ENCODE measurements around the gene SHPK. TPM values are rescaled to one million over a fixed set of nuclear protein-coding genes. Genes with fewer than 3 reads are reported as not detected.

Gene SHPK
- total RNA-seq, 6 donors from 2014 or later = 10.5 to 25.1 (median 12.4) TPM

DNA sequence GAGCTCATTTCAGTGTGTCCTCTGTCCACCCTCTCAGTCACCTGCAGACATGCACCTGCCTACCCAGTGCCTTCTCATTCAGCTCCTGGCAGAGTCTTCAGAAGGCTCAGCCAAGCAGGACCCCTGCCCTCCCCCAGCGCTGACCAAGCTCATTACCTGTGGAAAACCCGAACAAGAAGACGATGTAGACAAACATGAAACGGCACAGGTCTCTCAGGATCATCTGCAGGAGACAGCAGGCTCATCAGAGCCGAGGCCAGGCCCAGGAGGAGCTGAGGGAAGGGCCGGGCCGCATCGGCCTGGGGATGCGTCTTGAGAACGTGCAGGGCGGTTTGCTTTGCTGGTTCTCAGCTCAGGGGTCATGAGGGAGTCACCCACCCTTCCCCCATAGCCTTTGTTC is 59.1 kb downstream of the SHPK start:
- no peak for TF ChIP-seq POLR2A (IDR thresholded peaks at IDR 0.05)
- no peak for TF ChIP-seq EP300 (IDR thresholded peaks at IDR 0.05)
- TF ChIP-seq, protein P1, sequence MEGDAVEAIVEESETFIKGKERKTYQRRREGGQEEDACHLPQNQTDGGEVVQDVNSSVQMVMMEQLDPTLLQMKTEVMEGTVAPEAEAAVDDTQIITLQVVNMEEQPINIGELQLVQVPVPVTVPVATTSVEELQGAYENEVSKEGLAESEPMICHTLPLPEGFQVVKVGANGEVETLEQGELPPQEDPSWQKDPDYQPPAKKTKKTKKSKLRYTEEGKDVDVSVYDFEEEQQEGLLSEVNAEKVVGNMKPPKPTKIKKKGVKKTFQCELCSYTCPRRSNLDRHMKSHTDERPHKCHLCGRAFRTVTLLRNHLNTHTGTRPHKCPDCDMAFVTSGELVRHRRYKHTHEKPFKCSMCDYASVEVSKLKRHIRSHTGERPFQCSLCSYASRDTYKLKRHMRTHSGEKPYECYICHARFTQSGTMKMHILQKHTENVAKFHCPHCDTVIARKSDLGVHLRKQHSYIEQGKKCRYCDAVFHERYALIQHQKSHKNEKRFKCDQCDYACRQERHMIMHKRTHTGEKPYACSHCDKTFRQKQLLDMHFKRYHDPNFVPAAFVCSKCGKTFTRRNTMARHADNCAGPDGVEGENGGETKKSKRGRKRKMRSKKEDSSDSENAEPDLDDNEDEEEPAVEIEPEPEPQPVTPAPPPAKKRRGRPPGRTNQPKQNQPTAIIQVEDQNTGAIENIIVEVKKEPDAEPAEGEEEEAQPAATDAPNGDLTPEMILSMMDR (IDR thresholded peaks at IDR 0.05) = no peak
- no peak for TF ChIP-seq POLR2AphosphoS5 (IDR thresholded peaks at IDR 0.05)
- no peaks in the 10 kb centered on the region for H3K9me3 ChIP-seq
- no peaks in the 10 kb centered on the region for H3K4me1 ChIP-seq
- WGBS, 2 donors = 86 to 91% methylated on average over 11 of the region's 11 CpGs
- DNase-seq = no peak
- peaks cover 0 to 27% (median 6%) of the 10 kb centered on the region in 4 donors for H3K36me3 ChIP-seq
- ATAC-seq (ENCODE audit: low FRiP score in 2 of 2) = no peak
- no peak overlapping the region for H3K4me3 ChIP-seq
- H3K27me3 ChIP-seq = no peaks in the 10 kb centered on the region
- no peak overlapping the region for H3K27ac ChIP-seq

DNA sequence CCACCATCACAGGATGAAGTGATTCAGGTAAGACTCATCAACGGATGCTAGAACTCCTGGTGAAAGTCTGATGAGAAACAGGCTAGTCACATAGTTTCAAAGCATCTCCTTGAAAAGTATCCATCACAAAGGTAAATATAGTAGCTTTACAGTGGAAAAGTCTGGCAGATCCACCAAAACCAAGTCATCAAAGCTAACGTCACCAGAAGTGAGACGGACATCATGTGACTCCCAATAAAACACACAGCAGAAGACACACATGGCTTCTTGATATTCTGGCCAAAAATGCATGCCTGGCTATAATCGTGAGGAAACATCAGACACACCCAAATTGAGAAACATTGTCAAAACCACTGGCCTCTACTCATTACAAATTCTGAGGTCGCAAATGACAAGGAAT is 60.5 kb downstream of the SHPK start:
- WGBS, 2 donors = 68 to 69% methylated on average over 5 of the region's 5 CpGs
- TF ChIP-seq POLR2AphosphoS5 (IDR thresholded peaks at IDR 0.05) (no peak), POLR2A (IDR thresholded peaks at IDR 0.05) (no peak), EP300 (IDR thresholded peaks at IDR 0.05) (no peak)
- TF ChIP-seq, protein P1 (IDR thresholded peaks at IDR 0.05) = no peak
- H3K4me1 ChIP-seq = no peaks in the 10 kb centered on the region
- H3K27me3 ChIP-seq = no peaks in the 10 kb centered on the region
- H3K36me3 ChIP-seq = peaks cover 0 to 41% (median 16%) of the 10 kb centered on the region in 4 donors
- H3K4me3 ChIP-seq = no peak overlapping the region
- H3K27ac ChIP-seq = no peak overlapping the region
- no peaks in the 10 kb centered on the region for H3K9me3 ChIP-seq
- no peak for DNase-seq
- ATAC-seq (ENCODE audit: low FRiP score in 2 of 2) = peak in 1 of 2 donors; percentile 44

DNA sequence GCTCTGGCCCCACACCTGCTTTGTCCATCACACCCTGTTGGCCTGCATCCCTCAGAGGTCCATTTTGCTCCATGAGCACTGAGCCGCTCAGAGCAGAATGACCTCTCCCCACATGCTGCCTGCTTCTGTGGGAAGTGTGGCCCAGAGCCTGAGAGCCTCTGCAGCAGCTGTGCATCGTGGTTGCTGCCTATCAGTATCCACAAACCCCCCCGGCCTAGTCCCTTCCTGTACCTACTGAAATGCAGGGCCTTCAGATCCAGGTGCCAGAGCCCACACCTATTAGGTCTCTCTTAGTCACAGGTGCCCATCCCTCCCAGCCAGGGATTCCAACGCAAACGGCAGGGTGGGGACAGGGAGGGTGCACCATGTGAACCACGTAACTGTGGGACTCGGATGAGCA is 61.8 kb downstream of the SHPK start:
- Histone ChIP-seq H3K27me3 (no peaks in the 10 kb centered on the region), H3K9me3 (no peaks in the 10 kb centered on the region), H3K27ac (no peak overlapping the region), H3K4me3 (no peak overlapping the region), H3K36me3 (peaks cover 0 to 34% (median 13%) of the 10 kb centered on the region in 4 donors), H3K4me1 (no peaks in the 10 kb centered on the region)
- ATAC-seq (ENCODE audit: low FRiP score in 2 of 2) = no peak
- no peak for DNase-seq
- TF ChIP-seq, protein P1 (IDR thresholded peaks at IDR 0.05) = no peak
- TF ChIP-seq POLR2A (IDR thresholded peaks at IDR 0.05) (no peak), POLR2AphosphoS5 (IDR thresholded peaks at IDR 0.05) (no peak), EP300 (IDR thresholded peaks at IDR 0.05) (no peak)
- WGBS, 2 donors = 87 to 93% methylated on average over 7 of the region's 7 CpGs

DNA sequence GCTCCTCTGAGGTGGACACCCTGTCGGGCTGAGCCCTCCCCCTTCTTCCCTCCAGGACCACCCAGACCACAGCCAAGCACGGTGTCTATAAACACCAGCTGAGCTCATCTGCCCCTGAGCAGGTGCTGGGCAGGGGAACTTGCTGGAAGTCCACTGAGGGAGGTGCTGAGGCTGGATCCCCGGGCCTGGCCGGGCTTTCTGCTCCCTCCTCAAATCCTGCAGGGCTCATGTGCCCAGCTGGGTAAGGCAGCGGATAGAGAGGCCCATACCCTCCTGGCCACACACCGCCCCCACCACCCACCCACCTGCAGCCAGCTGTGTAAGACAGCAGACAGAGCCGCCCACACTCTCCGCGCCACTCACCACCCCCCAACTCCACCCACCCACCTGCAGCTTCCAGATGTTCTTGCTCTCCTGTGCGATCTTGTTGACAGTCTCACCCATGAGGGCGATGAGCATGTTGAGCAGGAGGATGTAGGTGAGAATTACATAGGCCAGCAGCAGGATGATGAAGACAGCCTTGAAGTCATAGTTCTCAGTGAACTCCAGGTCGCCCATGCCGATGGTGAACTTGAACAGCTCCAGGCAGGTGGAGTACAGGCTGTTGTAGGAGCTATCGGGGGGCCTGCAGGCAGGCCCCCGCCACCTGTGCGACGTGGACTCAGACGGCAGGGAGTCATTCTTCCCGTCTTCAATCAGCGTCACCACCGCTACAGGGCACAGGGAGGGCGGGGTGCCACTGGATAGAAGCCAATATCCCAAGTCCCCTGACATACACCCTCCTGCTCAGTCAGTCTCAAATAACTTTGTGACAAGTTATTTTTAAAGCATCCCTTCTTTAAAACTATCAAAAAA is 62.6 kb downstream of the SHPK start:
- Histone ChIP-seq H3K4me3 (no peak overlapping the region), H3K27me3 (no peaks in the 10 kb centered on the region), H3K9me3 (no peaks in the 10 kb centered on the region), H3K4me1 (no peaks in the 10 kb centered on the region), H3K27ac (no peak overlapping the region), H3K36me3 (peaks cover 0 to 34% (median 13%) of the 10 kb centered on the region in 4 donors)
- peak in 1 of 2 donors; percentile 55 for DNase-seq
- ATAC-seq (ENCODE audit: low FRiP score in 2 of 2) = no peak
- TF ChIP-seq EP300 (IDR thresholded peaks at IDR 0.05) (no peak), POLR2AphosphoS5 (IDR thresholded peaks at IDR 0.05) (no peak), POLR2A (IDR thresholded peaks at IDR 0.05) (no peak)
- TF ChIP-seq, protein P1 (IDR thresholded peaks at IDR 0.05) = no peak
- 90 to 91% methylated on average over 16 to 22 of the region's 22 CpGs for WGBS, 2 donors

All from upper lobe of left lung (tissue), 6 donors.